ENCODE results near the gene TMEM115.

Gene TMEM115

DNA sequence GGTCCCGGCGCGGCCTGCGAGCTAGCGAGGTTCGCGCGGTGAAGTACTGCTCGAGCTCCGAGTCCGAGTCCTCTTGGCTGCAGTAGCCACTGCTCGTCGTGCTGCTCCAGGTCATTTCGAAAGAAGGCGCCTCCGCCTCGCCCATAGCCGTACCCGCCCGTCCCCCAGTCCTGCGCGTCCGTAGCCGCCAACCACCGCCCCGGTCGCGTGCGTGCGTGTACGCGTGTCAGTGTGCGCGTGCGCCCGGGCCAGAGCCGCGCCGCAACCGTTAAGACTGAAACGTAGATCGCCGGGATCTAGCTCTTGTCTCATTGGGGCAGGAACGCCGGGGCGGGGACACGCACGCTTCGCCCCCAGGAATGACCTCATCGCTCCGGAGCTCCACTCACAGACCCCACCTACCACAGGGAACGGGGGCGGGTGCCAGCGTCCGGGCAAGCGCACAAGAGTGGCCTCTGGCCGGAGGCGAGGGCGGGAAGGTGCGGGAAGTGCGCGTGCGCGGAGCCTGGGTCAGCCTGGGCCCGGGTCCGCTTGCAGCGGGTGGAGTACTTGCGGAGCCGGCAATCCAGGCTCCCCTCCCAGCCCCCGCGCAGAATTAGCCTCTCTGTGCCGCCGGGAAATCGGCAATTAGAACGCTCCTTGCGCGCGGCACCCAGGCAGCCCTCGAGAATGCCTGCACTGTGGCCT is 22.0 kb downstream of the TMEM115 start:
- in situ Hi-C loops (cut with MboI; ENCODE audit: low sequenced_read_pairs), result no loop called here

DNA sequence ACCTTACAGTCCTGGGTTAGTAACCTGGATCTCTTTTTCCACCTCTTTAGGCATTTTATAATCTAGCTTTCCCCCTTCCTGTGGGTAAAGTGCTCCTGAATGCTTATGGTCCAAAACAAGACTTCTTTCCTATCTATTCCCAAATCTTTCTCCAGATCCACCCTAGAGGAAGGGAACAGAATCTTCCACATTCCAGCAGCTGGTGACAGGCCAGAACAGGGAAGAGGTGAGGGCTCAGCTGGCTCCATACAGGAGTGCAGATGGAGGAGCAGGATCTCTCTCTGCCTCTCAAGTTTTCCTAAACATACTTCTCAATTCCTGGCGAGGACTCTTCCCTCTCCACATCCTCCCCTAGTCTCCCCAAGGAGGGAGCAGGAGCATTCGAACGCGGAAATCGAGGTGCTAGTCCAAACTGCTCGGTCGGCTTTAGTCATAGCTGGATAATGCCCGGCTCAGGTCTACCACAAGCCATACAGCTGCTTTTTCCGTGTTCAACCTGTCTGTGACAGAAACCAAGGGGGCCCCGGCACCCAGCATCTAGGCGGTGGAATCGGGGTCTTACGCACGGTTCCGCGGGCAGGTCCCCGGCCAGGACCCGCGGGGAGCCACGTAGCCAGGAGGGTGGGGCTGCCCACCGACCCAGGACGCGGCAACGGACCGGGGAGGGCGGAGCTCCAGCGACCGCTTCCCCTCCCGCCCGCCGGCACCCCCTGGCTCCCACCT is 22.7 kb downstream of the TMEM115 start:
- in situ Hi-C loops (cut with MboI; ENCODE audit: low sequenced_read_pairs), result no loop called here

DNA sequence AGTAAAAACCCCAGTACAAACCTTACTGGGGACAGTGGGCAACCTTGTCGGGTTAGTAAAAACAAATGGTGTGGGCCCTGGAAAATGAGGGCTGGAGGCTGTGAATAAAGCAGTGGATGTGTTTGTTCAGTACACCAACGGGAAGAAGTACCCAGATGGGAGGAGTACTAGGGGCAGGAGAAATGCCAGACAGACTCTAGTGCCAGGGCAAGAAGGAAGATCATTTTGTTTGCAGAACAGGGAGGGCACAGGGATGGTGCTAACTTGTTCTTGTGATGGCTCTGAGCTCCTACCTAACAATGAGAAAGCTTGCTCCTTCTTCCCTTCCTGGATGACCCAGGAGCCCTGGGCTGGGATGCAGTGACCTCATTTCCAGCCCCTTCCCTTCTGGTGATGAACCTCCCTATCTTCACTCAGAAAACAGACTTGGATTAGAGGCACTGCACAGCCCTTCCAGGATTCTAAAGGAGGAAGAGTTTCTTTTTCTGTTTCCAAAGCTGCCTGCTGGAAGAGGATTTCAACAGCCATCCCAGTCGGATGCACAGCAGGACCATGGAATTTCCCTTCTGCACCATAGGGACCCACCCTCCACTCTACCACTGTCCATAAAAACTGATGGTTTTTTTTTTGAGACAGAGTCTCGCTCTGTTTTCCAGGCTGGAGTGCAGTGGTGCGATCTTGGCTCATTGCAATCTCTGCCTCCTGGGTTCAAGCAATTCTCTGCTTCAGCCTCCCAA is 24.8 kb downstream of the TMEM115 start:
- in situ Hi-C loops (cut with MboI; ENCODE audit: low sequenced_read_pairs), result no loop called here

DNA sequence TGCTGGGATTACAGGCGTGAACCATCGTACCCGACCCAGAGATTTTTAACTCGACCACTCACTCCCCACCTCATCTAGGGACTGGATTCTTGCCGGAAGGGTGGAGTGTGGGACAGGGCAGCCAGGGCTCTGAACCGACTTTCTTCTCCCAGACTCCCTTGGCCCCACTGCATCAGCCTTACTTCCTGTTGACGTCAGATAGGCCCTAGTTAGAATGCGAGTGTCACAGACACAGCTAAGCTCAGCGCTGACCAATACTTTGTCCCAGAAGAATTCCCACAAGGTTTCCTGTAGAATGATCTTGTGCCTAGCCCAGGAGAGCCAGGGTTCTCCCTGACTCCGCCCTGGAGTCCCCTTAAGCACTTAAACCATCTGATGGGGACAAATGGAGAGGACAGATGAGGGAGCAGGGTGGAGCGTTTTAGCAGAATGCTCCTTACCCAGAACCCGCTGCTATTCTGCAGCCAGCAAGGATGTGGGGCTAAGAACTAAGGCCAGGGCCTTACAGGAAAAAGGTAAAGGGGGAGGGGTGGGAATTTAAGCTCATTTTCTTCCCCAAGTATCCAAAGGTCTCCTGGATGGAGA is 25.5 kb downstream of the TMEM115 start:
- in situ Hi-C loops (cut with MboI; ENCODE audit: low sequenced_read_pairs), result no loop called here

DNA sequence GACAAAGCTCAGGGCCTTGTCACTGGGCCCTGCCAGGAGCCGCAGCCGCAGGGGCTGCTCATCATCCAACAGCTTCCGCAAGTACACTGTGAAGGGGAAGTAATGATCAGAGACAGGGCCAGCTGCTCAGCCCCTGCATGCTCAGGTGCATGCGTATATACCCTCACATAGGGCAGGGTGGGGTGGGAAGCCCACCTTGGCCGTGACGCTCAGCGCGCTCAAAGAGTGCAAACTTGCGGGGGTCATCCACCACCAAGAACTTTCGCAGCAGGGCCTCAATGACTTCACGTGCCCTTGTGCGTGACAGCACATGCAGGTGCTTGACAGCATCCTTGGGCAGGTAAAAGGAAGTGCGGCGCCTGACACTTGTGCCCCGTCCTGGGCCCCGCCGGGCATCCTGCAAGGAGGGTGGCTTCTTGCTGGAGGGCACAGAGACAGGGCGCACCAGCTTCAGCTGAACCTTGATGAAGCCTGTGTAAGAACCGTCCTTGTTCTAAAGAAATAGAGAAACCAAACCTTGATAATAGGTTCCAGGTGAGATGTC is 27.9 kb downstream of the TMEM115 start:
- in situ Hi-C loops (cut with MboI; ENCODE audit: low sequenced_read_pairs), result no loop called here

DNA sequence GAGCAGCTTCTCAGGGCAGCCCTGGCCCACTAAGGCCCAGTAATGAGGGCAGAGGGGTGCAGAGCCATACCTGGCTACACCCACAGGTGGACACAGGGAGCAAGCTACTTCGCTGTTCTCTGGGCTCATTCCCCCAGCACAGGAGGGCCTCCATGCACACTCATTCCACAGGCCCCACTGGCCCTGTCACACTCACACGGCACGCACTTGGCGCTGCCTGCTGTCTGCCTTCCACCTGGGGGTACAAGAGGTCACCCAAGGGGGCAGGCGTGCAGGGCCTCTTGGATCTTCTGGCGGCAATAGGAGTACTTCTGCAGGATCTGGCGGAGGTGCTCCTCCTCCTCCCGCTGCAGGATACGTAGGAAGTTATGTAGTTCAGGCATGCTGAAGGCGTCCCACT is 29.0 kb downstream of the TMEM115 start:
- in situ Hi-C loops (cut with MboI; ENCODE audit: low sequenced_read_pairs), result no loop called here

DNA sequence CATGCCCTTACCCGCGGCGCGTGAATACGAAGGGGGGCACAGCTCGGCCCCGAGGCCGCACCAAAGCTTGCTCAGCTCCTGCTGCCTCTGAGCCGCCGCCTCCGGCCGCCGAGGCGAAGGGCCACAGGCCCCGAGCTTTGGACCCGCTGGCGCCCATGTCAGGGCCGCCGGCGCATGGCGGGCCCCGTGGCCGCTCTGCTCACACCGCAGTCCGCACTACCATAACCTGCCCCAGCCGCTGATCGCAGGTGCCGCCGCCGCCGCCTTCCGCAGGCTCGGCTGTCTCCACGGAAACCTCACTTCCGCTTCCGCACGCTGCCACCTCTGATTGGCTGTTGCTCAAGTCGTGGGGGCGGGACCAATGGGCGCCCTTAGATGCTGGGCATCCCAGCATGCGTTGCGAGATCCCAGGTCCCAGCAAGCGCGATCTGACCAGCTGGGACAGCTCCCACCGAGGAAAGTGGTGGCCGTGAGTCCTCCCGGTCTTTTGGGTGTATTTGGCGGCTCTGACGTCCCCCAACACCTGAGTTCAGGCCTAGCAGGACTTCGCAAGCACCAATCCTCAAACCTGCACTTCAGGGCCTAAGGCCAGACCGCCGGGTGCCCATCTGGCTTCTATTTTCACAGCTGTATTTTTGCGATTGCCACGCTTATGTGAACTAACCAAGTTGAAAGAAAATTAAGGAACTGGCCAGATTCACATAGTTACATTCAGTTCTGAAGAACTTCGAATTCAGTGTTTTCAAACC is 31.2 kb downstream of the TMEM115 start, which contains the start of gene TUSC2:
Gene TUSC2 (minus strand): TSS at position 281 of the 749 bp plus-strand sequence. CDS start 124 bp downstream, at position 157.
- in situ Hi-C loops (cut with MboI; ENCODE audit: low sequenced_read_pairs), result no loop called here

DNA sequence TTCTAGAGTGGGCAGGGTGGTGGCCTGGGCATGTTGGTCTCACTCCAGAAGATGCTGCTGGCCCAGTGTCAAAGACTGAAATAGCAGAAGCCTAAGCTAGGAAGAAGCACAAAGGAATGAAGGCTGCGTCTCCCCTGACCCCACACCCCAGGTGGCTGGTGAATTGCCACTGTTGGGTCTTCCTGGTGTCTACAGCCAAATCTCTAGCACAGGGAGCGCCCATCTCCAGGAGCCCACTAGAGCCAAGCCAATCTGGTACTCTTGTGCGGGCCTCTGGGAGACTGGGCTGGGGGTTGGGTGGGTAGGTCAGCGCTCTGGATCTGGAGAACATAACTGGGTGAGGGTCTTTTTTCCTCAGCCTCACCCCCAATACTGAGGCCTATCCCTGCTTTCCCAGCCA is 32.2 kb downstream of the TMEM115 start:
- in situ Hi-C loops (cut with MboI; ENCODE audit: low sequenced_read_pairs), result no loop called here

DNA sequence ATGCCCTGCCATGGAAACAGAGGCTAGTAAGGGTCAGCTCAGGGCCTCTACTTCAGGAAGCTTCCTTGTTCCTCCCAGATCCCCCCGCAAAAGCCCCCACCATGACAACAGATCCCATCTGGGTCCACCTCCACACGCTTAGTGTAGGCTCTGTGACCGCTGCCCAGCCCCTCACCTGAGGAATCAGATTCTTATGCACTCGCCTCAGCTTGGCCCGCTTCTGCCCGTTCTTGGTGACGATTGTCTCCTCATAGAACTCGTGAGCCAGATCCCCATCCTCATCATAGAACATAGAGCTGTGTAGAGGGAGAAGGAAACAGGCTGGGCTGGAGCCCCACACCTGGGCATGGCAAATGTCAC is 33.2 kb downstream of the TMEM115 start:
- in situ Hi-C loops (cut with MboI; ENCODE audit: low sequenced_read_pairs), result no loop called here

DNA sequence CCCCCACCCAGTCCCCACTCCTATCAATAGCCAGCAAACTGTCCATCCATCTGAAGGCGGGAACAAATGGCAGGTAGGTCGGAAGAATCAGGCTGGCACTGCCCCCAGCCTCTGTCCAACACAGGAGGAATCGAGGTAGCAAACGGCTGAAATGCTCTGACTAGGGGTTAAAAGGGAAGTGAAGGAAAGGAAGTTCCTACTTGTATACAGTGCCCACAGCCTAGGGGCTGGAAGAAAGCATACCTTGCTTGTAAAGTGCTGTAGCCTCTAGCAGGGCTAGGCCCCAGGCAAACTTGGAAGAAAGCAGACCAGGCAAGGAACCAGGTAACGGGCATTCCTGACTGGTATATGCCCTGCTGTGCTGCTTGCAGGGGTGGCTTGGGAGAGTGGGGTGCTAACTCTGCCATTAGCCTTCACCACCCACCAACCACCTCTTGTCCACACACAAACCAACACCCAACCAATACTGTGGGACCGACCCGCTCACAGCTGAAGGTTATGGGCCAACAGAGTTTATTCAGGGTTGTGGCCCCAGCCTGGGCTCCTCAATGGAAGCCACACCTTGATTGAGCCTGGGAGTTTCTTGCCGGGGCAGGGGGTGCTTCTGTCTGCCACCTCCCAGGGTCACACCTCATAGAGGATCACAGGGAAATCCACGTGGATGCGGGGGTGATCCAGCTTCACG is 33.7 kb downstream of the TMEM115 start:
- in situ Hi-C loops (cut with MboI; ENCODE audit: low sequenced_read_pairs), result no loop called here

DNA sequence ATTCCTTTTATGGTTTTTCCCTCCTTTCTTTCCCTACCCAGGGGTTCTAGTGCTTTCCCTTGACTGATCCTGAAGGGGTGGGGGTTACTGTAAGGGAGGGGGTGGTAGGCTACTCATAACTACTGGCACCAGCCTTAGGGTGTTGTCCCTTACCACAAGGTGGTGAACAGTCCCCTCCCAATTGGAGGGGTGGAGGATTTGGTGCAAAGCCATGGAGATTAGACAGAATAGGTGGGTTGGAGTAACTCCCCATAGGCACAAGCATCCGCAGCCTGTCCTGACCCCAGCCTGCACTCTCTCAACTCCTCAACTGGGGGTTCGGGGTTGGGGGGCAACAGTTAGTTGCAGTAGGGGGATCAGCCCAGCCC is 34.2 kb downstream of the TMEM115 start:
- in situ Hi-C loops (cut with MboI; ENCODE audit: low sequenced_read_pairs), result no loop called here

DNA sequence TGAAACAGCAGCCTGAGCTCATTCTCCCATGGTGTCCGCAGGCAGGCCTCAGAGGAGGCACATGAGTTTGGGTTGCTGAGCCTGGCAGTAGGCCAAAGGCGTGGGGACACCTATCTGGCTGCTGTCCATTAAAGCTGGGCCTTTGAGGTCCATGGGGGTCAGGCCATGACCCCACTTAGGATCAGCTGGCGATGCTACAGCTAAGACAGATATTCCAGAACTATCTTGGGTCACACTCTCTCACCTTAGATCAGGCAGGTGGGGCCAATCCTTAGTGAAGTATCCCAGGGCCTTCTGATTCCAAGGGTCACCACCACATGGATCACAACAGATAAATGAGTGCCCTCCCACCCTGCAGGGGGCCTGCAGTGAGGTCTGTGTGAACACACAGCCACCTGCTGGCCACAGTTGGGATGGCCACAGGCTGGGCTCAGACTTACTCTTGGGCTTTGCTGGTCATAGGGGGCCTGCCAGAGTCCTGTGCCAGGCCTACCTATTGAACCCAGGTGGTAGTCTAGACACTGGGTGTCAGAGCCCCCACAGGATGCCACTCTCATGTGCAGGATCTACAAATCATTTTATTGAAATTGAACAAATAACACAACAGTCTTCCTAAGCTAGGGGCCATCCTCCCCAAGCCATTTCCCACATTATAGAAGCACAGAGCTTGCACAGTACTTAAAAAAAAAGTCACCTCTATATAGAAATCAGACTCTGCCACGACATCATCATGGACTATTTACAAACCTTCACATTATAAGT is 34.8 kb downstream of the TMEM115 start:
- in situ Hi-C loops (cut with MboI; ENCODE audit: low sequenced_read_pairs), result no loop called here

DNA sequence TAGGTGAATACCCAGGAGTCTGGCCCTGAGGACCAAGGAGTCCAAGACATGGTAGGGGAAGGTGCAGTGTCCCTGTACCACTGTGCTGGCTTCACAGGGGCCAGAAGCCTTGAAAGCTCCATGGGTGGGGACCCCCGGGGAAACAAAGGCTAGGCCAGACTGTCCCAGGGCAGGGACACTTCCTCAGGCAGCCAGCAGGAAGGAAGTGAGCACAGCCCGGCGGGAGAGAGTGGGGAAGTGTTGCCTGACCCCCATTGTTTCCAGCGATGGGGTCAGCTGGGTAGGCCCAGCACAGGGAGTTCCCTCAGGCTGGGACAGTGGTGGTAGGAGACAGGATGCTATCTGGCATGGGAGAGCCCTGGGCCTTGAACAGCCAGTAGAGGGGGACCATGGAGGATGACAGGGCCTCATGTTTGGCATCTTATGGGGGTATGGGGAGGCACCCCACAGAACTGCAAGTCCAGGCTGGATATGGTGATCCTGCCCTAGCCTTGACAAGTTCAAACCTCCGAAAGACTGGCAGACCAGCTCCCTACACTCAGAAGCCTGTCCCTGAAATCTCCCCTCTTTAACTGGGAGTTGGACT is 35.6 kb downstream of the TMEM115 start:
- in situ Hi-C loops (cut with MboI; ENCODE audit: low sequenced_read_pairs), result no loop called here

DNA sequence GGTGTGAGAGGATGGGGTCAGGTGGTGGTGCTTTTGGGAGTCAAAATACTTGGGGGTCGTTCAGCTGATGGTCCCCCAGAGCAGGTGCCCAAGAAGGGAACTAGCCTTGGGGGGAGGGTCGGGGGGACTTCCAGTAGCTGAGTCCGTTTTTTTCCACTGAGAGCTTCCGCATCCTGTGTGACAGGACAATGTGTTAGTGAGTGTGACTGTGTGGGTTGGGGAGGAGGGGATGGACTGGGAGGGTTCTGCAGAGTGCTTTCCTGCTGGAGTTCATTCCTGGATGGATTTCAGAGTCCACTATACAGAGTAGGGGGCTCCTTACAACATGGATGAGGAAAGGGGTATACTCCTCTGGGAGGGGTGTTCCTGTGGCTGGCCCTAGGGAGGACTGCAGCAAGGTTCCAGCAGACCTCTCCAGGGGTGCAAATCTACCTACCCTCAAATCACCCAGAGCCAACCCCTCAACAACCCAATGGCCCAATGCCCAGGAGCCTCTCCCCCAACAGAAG is 36.2 kb downstream of the TMEM115 start:
- in situ Hi-C loops (cut with MboI; ENCODE audit: low sequenced_read_pairs), result no loop called here

DNA sequence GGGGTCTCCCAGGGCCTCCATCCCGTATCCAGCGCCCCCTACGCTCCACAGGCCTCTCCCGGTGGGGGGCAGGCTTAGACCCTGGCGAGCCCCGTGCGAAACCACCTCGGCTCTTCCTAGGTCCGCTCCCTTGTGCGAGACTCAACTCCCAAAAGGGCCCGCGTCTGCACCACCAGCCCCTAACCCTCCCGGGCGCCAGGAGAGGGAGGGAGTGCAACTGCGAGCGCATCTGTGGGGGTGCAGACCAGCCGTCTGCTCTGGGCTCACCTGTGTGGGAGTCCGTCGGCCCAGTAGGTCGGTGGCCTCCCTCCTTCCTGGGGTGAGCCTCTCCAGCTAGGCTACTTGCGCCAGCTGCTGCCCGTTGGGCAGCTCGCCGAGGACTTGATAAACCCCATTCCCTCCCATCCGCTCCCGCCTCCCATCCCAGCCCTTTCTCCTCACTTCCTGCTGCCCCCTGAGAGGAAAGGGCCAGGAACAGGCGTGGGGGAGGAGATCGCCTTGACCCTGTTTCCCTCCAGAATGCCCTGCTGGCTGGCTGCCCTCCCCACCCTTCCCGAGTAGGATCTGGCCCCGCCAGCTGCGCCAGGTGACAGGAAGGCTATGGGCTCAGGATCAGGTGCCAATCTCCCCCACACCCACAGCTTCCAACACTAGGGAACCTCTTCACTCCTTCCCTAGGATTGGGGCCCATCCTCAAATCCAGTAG is 36.8 kb downstream of the TMEM115 start, which contains the start of gene HYAL2:
Gene HYAL2 (minus strand): TSS at position 360 of the 706 bp plus-strand sequence. CDS start 2,256 bp downstream, outside the sequence.
- in situ Hi-C loops (cut with MboI; ENCODE audit: low sequenced_read_pairs), result no loop called here

DNA sequence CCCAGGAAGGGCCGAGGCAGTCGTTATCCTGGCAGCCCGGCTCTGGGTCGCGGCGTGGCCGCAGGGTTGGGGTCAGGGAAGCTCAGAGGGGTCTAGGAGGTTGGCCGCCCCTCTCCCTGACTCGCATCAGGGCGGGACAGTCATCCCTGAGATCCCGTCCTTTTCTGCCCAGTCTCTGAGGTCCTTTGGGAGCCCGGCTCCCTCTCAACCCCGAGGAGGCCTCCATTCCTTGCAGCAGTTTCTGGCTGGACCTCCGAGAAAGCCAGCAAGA is 37.3 kb downstream of the TMEM115 start:
- in situ Hi-C loops (cut with MboI; ENCODE audit: low sequenced_read_pairs), result no loop called here

DNA sequence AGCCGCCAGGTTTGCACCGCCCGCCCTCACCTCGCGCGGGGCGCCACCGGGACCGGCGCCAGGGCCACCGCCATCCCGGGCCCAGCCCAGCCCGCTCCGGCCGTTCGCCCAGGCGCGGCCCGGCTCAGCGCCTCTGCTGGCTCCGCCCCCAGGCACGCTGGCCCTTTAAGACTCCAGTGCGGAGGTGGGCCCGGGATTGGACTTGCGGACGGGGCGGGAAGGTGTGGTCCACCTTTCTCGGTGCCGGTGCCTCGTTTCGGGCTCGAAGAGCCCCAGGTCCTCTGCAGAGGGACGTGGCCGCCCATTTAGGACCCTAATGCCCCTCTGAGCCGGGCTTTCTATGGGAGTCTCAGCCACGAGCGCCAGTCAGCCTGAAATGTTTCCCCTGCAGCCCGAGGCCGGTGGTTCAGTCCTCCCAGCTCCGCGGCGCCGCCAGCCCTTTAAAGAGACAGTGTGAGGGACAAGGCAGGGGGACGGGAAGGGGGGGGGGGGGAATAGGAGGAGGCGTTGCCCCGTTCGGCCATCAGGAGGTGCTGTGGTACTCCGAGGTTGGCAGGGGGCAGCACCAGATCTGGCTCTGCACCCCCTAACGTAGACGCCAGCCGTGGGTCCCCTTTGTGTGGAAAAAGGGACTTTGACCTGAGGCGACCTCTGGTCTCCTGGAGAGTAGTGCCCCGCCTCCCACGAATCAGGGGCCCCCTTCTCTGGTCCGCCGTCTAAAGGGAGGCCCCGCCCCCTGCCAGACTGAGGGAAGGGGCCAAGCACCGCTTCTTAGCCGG is 37.8 kb downstream of the TMEM115 start:
- in situ Hi-C loops (cut with MboI; ENCODE audit: low sequenced_read_pairs), result no loop called here
